GM21381 (cell line): ENCODE data around the gene BFSP1.

Source experiments
- ATAC-seq: cut with Tn5 transposase; IDR thresholded peaks from one replicate; pipeline ENCODE4 v1.9.1; 2021; ENCODE audit warnings: mild to moderate bottlenecking, moderate library complexity; ENCODE audit not compliant: unreplicated experiment

The BFSP1 gene

DNA sequence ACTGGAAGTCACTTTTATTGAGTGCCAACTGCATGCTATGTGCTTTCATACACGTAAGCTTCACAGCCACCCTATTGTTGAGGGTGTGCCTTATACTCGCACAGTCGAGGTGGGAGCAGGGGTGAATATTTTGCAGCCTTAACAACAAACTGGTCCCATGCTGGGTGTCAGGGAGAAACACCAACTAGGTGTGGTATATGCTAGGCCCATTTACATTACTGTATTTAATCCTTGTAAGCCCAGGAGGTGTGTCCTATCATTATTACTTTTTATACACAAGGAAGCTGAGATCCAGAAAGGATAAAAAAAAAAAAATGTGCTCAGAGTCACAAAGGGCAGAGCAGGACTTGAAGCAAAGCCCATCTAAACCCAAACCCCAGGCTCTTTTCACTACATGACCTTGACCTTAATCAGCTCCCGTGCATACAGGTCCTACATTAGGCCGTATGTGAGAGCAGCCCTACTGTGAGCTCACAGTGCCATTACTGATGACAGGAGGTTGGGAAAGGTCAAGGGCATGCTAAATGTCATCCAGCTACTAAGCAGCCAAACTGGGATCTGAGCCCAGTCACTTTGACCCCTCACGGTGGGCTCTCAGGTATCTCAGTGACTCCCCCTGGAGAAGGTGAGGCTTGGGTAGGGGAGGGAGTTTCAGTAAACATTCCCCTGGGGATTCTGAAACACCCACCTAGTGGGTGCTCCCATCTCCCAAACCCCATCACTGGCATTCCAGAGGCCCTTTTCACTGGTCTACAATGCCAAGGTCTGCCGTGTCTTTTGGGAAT is 61.7 kb downstream of the BFSP1 start:
- no peak for ATAC-seq

DNA sequence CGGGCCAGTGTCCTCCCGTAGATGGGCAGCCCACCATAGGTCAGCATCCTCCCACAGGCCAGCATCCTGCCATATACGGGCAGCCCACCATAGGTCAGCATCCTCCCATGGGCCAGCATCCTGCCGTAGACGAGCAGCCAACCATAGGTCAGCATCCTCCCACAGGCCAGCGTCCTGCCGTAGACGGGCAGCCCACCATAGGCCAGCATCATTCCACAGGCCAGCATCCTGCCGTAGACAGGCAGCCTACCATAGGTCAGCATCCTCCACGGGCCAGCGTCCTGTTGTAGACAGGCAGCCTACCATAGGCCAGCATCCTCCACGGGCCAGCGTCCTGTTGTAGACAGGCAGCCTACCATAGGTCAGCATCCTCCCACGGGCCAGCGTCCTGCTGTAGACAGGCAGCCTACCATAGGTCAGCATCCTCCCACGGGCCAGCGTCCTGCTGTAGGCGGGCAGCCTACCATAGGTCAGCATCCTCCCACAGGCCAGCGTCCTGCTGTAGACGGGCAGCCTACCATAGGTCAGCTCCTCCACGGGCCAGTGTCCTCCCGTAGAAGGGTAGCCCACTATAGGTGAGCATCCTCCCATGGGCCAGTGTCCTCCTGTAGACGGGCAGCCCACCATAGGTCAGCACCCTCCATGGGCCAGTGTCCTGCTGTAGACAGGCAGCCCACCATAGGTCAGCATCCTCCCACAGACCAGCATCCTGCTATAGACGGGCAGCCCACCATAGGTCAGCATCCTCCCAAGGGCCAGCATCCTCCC is 62.9 kb downstream of the BFSP1 start:
- no peak for ATAC-seq

DNA sequence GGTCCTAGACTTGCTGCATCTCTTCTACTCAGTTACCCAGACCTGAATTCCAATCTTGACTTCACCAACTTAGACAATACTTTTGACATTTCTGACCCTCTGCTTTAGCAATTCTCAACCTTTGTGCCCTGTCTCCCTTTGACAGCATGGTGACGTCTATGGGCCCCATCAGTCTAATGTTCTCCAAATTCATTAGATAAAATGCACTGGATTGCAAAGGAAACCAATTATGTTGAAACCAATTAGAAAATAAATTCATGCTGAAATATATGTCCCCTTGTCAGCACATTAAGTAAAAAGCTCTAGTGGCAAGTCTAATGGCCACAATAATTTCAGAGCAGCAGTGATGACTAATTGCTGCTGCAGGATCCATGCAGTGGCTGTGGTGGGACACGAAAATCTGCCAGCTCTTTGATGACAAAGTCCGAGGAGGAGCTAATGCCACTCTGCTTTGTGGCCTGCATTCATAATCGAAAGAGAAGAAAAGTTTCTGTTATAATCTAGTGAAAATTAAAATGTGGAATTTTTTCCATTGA is 64.0 kb downstream of the BFSP1 start:
- ATAC-seq, result no peak

- ATAC-seq, result no peak
Observed at GRCh38 chr20:17466641-17467040, 64.5 kb downstream of the BFSP1 start.

DNA sequence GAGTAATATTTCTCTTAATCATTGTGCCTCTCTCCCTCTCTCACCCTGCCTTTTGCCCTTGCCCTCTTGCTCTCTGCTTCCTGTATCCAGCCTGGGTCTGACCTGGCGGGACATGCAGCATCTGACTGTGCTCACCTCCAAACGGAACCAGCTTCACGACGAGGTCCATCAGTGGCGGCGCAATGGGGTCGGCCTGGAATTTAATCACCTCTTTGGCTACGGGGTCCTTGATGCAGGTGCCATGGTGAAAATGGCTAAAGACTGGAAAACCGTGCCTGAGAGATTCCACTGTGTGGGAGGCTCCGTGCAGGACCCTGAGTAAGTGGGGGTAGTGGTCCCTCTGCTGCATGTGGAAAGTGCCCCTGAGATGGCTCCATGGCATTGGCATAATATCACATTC is 65.9 kb downstream of the BFSP1 start:
- no peak for ATAC-seq

DNA sequence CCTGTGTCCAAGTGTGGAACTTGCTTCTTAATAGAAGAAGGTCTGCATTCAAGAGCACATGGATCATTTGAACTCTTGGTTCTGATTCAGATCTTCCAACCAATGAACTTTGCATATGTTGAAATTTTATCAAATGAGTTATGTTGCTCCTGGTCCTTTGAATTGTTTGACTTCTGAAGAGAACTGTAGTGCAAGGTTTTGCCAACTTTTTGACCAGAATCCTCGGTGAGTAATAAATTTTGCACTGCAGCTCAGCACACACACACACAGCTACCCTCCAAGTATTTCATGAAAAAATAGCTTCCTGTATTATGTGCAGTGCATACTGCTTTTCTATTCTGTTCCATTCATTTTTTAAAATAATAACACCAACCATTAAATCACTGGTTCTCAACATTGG is 67.5 kb downstream of the BFSP1 start:
- no peak for ATAC-seq

GRCh38 chr20:17461941-17462340 is 69.2 kb downstream of the BFSP1 start:
- no peak for ATAC-seq

DNA sequence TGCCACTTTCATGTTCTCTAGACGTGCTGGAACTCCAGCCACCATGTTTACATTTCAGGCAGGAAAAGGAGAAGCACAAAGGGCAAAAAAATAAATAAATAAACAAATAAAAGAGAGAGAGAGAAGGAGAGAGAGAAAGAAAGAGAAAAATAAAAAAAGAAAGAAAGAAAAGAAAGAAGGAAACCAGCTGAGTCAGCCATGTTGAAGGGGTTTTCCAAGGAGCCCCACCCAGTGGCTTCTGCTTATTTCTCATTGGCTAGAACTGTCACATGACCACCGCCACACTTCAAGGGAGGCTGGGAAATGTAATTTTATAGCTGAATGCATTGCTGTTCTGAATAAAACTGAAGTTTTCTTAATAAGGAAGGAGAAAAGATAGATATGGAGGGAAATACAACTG is 71.1 kb downstream of the BFSP1 start:
- no peak for ATAC-seq

DNA sequence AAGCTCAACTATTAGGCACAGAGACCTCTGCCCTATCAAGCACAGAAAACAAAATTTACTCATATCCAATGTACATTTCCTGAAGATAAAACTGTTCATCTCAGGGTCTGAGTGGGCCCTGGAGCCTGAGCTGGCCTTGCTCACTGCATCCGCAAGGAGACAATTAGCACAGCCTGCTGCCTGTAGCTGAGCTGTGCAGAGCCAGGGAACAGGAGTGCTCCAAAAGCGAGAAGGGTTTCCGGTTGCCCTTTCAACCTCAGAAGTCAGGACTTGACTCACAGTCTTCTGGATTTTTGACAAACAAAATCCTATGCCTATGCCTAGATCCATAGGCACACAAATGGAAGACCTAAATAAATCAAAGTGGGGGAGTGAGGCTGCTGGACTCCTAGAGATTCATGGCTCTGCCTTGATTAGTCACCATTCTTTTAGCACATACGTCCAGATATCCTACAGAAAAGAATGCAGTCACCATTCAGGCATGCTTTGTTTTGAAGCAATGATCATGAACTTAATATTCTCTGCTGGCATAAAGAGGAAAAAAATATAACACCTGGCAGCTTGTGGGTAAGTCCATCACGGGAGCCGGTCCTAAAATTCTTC is 73.5 kb downstream of the BFSP1 start:
- no peak for ATAC-seq

- ATAC-seq, result no peak
Observed at GRCh38 chr20:17457079-17457478, 74.1 kb downstream of the BFSP1 start.

- ATAC-seq, result no peak
Observed at GRCh38 chr20:17456279-17456678, 74.9 kb downstream of the BFSP1 start.

- no peak for ATAC-seq
Observed at GRCh38 chr20:17453592-17453991, 77.6 kb downstream of the BFSP1 start.

- no peak for ATAC-seq
Observed at GRCh38 chr20:17452441-17452840, 78.7 kb downstream of the BFSP1 start.

GRCh38 chr20:17449031-17449430 is 82.1 kb downstream of the BFSP1 start:
- no peak for ATAC-seq

DNA sequence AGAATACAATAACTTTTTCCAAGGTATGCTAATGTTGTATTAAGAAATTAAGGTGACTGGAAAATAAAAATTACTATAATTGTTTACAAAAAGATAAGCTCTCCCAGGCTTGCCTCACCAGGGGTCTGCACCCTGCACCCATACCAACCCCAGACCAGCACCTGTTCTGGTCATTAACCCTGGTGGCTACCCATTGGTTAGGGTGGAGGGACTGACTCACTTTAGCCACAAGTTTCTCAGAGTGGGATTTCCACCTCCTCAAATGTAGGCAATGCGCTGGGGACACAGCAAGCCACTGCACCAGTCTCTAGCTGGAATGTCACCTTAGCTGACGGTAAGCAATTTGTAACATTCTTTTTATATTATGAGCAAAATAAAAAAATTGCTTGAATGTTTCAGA is 83.1 kb downstream of the BFSP1 start:
- no peak for ATAC-seq

- ATAC-seq, result no peak
Observed at GRCh38 chr20:17446171-17446570, 85.0 kb downstream of the BFSP1 start.

GRCh38 chr20:17445543-17445942 is 85.6 kb downstream of the BFSP1 start:
- ATAC-seq, result no peak

- ATAC-seq, result no peak
Observed at GRCh38 chr20:17444091-17444490, 87.1 kb downstream of the BFSP1 start.
